Measurements from ENCODE around the gene CCNE1.

- TF ChIP-seq POLR2A (IDR thresholded peaks at IDR 0.05) = no peak
- TF ChIP-seq CTCF (IDR thresholded peaks at IDR 0.05) = no peak
Measured at GRCh38 chr19:29772696-29773095, 39.1 kb upstream of the CCNE1 start.

All from Peyer's patch (tissue), 4 donors.